Vagina (tissue), 2 donors: ENCODE data around the gene KCNK17.

Source experiments
- POLR2A ChIP-seq, 2 donors: fragments of 450-650 bp; IDR thresholded peaks; one replicate each; pipeline ENCODE4 v1.6.1; 2017; ENCODE audit warnings: antibody characterized with exemption in 2 of 2, mild to moderate bottlenecking in 2 of 2, moderate library complexity in 2 of 2
- TF ChIP-seq, protein P1 (sequence below), 3 experiments: fragments of 450-650 bp in 2 of 3; fragments of 200-600 bp in 1 of 3; sonication (generic) in 1 of 3; IDR thresholded peaks; one replicate each; pipeline ENCODE4 v1.5.1; 2017 to 2019; ENCODE audit warnings: antibody characterized with exemption in 3 of 3, mild to moderate bottlenecking in 2 of 3, moderate library complexity in 2 of 3

- TF ChIP-seq, protein P1, sequence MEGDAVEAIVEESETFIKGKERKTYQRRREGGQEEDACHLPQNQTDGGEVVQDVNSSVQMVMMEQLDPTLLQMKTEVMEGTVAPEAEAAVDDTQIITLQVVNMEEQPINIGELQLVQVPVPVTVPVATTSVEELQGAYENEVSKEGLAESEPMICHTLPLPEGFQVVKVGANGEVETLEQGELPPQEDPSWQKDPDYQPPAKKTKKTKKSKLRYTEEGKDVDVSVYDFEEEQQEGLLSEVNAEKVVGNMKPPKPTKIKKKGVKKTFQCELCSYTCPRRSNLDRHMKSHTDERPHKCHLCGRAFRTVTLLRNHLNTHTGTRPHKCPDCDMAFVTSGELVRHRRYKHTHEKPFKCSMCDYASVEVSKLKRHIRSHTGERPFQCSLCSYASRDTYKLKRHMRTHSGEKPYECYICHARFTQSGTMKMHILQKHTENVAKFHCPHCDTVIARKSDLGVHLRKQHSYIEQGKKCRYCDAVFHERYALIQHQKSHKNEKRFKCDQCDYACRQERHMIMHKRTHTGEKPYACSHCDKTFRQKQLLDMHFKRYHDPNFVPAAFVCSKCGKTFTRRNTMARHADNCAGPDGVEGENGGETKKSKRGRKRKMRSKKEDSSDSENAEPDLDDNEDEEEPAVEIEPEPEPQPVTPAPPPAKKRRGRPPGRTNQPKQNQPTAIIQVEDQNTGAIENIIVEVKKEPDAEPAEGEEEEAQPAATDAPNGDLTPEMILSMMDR (IDR thresholded peaks at IDR 0.05), result peak; percentile 70 to 92 (median 85)
- TF ChIP-seq POLR2A (IDR thresholded peaks at IDR 0.05), result no peak
Measured at GRCh38 chr6:39302669-39303424, 11.4 kb downstream of the KCNK17 start.
